PC-3 (cell line): Measurements from ENCODE around the gene PADI6.

ENCODE experiments used
- CTCF ChIP-seq: fragments of 300-600 bp; sonication (generic); conservative IDR thresholded peaks from 2 replicates; pipeline ENCODE4 v1.5.1; 2017; ENCODE audit warnings: antibody characterized with exemption, low read depth, mild to moderate bottlenecking, low read length
- EZH2 ChIP-seq: fragments of 300-600 bp; sonication (generic); IDR thresholded peaks from one replicate; pipeline ENCODE4 v1.6.1; 2017; ENCODE audit warnings: antibody characterized with exemption, mild to moderate bottlenecking, low read length; ENCODE audit not compliant: unreplicated experiment
- EZH2phosphoT487 ChIP-seq: fragments of 300-600 bp; sonication (generic); IDR thresholded peaks from 2 replicates; pipeline ENCODE4 v1.6.1; 2018; ENCODE audit warnings: mild to moderate bottlenecking, antibody characterized with exemption, low read length, borderline replicate concordance

GRCh38 chr1:17338706-17339493, 33.1 kb upstream of the PADI6 start:
- TF ChIP-seq CTCF (no peak), EZH2 (no peak), EZH2phosphoT487 (no peak)
